ENCODE data around the gene CCBE1. TPM values are rescaled to one million over a fixed set of nuclear protein-coding genes. Genes with fewer than 3 reads are reported as not detected.

CCBE1 gene
- total and polyA plus RNA-seq, 9 of the 15 experiments (the other 6 are each of a cell fraction or from before 2014, with no cell fraction given) = 0.20 TPM; not detected in 8

- TF ChIP-seq AFF1 (IDR thresholded peaks at IDR 0.05; ENCODE audit: low read depth in 1 of 2, partially characterized antibody in 2 of 2) (no peak), ZBTB34 (CRISPR knock-in tag; IDR thresholded peaks at IDR 0.05) (no peak), HDAC2 (IDR thresholded peaks at IDR 0.05) (no peak), MBD2 (IDR thresholded peaks at IDR 0.05; ENCODE audit: borderline replicate concordance, low read depth) (no peak), ZNF717 (CRISPR knock-in tag; IDR thresholded peaks at IDR 0.05) (no peak)
Measured at GRCh38 chr18:59505356-59505755, 191.9 kb downstream of the CCBE1 start (continued).
